Prostate gland (tissue), 2 donors: Measurements from ENCODE around the gene KRTAP10-1.

Source experiments
- CTCF ChIP-seq, 4 experiments: fragments of 200-600 bp in 2 of 4; fragments of 450-650 bp in 2 of 4; sonication (generic) in 2 of 4; IDR thresholded peaks; 1 replicate in 3 of 4; 2 replicates in 1 of 4; pipeline ENCODE4 v1.5.1; 2016 to 2019; ENCODE audit warnings: antibody characterized with exemption in 4 of 4, mild to moderate bottlenecking in 2 of 4, moderate library complexity in 2 of 4
- POLR2AphosphoS5 ChIP-seq: sonication (generic); formaldehyde crosslinking; IDR thresholded peaks from one replicate; pipeline ENCODE4 v1.6.1; 2017; ENCODE audit warnings: antibody characterized with exemption

- TF ChIP-seq POLR2AphosphoS5 = no peak
- TF ChIP-seq CTCF (IDR thresholded peaks at IDR 0.05) = no peak
Measured at GRCh38 chr21:44503901-44504399, 36.0 kb downstream of the KRTAP10-1 start.
